ENCODE data around the gene NKAPD1. TPM values are rescaled to one million over a fixed set of nuclear protein-coding genes. Genes with fewer than 3 reads are reported as not detected.

The NKAPD1 gene
- total and polyA plus RNA-seq, 9 of the 15 experiments (the other 6 are each of a cell fraction or from before 2014, with no cell fraction given) = 14.1 to 73.5 (median 29.3) TPM

DNA sequence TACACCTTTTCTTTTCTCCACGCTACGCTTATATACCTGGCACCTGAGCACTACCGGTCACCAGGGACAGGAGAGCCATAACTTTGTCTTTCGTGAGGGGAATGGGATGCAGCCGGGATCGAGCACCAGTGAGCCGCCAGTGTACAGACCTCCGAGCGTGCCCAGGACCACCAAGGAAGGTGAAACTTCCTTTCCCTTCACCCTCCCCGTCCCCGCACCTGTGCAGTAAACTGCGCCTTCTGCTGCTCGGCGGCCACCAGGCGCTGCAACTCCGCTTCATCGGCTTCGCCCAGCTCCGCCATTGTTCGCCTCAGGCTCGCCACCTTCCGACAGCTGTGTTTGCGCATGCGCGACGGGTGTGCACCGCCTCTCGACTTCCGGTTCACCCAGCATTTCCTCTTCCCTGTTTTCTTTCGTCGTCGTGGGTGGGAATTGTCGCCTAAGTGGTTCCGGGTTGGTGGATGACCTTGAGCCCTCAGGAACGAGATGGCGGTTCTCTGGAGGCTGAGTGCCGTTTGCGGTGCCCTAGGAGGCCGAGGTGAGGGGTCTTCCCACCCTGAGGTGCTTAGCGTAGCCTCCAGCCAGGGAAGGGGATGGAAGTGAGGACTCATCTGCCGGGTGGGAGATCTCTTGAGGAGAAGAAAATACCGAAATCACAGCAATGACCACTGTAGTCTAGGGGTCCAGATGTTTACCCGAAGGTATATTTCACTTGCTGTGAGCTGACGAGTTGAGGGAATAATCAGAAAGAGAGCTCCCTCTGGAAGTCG, 12.5 kb downstream of the NKAPD1 start, which contains the start of the genes SDHD and TIMM8B (continued):
- TF ChIP-seq, protein P1, sequence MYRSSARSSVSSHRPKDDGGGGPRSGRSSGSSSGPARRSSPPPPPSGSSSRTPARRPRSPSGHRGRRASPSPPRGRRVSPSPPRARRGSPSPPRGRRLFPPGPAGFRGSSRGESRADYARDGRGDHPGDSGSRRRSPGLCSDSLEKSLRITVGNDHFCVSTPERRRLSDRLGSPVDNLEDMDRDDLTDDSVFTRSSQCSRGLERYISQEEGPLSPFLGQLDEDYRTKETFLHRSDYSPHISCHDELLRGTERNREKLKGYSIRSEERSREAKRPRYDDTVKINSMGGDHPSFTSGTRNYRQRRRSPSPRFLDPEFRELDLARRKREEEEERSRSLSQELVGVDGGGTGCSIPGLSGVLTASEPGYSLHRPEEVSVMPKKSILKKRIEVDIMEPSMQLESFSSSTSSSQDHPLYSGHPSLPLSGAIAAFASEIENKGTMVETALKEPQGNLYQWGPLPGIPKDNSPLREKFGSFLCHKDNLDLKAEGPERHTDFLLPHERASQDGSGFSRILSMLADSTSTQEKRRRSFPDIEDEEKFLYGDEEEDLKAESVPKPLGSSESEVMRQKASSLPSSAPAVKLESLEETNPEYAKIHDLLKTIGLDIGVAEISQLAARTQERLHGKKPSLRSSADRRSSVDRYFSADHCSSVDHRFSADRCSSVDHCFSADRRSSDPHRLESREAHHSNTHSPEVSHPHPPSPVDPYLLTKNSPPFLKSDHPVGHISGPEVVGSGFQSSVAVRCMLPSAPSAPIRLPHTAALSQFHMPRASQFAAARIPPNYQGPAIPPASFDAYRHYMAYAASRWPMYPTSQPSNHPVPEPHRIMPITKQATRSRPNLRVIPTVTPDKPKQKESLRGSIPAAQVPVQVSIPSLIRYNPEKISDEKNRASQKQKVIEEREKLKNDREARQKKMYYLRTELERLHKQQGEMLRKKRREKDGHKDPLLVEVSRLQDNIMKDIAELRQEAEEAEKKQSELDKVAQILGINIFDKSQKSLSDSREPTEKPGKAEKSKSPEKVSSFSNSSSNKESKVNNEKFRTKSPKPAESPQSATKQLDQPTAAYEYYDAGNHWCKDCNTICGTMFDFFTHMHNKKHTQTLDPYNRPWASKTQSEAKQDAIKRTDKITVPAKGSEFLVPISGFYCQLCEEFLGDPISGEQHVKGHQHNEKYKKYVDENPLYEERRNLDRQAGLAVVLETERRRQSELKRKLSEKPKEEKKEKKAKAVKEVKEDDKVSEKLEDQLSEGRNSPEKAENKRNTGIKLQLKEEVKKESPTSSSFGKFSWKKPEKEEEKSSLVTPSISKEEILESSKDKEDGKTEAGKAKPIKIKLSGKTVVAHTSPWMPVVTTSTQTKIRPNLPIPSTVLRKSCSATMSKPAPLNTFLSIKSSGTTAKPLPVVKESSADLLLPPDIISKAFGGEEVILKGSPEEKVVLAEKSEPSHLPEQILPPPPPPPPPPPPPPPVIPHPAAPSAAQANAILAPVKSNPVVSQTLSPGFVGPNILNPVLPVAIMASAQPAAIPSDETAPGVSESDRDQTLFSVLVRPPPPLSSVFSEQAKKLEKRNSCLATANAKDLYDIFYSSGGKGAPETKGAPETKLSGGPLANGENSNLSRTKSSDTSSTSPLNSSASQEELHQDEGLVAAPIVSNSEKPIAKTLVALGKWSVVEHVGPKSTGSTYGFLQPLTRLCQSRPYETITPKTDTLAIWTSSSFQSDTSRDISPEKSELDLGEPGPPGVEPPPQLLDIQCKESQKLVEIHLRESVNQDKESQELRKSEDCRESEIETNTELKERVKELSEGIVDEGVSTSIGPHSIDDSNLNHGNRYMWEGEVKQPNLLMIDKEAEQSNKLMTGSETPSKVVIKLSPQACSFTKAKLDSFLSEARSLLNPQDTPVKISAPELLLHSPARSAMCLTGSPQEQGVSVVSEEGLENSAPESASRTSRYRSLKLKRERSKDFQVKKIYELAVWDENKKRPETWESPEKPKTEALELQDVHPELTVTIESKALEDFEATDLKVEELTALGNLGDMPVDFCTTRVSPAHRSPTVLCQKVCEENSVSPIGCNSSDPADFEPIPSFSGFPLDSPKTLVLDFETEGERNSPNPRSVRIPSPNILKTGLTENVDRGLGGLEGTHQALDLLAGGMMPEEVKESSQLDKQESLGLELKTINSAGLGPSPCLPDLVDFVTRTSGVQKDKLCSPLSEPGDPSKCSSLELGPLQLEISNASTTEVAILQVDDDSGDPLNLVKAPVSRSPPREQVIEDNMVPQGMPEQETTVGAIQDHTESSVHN (IDR thresholded peaks at IDR 0.05; ENCODE audit: borderline replicate concordance in 1 of 2, low read depth in 1 of 2) = no peak
- TF ChIP-seq, protein P2, sequence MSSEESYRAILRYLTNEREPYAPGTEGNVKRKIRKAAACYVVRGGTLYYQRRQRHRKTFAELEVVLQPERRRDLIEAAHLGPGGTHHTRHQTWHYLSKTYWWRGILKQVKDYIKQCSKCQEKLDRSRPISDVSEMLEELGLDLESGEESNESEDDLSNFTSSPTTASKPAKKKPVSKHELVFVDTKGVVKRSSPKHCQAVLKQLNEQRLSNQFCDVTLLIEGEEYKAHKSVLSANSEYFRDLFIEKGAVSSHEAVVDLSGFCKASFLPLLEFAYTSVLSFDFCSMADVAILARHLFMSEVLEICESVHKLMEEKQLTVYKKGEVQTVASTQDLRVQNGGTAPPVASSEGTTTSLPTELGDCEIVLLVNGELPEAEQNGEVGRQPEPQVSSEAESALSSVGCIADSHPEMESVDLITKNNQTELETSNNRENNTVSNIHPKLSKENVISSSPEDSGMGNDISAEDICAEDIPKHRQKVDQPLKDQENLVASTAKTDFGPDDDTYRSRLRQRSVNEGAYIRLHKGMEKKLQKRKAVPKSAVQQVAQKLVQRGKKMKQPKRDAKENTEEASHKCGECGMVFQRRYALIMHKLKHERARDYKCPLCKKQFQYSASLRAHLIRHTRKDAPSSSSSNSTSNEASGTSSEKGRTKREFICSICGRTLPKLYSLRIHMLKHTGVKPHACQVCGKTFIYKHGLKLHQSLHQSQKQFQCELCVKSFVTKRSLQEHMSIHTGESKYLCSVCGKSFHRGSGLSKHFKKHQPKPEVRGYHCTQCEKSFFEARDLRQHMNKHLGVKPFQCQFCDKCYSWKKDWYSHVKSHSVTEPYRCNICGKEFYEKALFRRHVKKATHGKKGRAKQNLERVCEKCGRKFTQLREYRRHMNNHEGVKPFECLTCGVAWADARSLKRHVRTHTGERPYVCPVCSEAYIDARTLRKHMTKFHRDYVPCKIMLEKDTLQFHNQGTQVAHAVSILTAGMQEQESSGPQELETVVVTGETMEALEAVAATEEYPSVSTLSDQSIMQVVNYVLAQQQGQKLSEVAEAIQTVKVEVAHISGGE (CRISPR knock-in tag; IDR thresholded peaks at IDR 0.05) = peak in 2 of 3 experiments; percentile 44 to 92; a peak in 4 of 6 replicates
- TF ChIP-seq, protein P3, sequence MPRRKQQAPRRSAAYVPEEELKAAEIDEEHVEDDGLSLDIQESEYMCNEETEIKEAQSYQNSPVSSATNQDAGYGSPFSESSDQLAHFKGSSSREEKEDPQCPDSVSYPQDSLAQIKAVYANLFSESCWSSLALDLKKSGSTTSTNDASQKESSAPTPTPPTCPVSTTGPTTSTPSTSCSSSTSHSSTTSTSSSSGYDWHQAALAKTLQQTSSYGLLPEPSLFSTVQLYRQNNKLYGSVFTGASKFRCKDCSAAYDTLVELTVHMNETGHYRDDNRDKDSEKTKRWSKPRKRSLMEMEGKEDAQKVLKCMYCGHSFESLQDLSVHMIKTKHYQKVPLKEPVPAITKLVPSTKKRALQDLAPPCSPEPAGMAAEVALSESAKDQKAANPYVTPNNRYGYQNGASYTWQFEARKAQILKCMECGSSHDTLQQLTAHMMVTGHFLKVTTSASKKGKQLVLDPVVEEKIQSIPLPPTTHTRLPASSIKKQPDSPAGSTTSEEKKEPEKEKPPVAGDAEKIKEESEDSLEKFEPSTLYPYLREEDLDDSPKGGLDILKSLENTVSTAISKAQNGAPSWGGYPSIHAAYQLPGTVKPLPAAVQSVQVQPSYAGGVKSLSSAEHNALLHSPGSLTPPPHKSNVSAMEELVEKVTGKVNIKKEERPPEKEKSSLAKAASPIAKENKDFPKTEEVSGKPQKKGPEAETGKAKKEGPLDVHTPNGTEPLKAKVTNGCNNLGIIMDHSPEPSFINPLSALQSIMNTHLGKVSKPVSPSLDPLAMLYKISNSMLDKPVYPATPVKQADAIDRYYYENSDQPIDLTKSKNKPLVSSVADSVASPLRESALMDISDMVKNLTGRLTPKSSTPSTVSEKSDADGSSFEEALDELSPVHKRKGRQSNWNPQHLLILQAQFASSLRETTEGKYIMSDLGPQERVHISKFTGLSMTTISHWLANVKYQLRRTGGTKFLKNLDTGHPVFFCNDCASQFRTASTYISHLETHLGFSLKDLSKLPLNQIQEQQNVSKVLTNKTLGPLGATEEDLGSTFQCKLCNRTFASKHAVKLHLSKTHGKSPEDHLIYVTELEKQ (CRISPR knock-in tag; IDR thresholded peaks at IDR 0.05) = no peak
- TF ChIP-seq DMBX1 (CRISPR knock-in tag; IDR thresholded peaks at IDR 0.05; ENCODE audit: borderline replicate concordance) (no peak), ZNF253 (CRISPR knock-in tag; conservative IDR thresholded peaks at IDR 0.05) (no peak)
